ENCODE data around the gene CBFB.

DNA sequence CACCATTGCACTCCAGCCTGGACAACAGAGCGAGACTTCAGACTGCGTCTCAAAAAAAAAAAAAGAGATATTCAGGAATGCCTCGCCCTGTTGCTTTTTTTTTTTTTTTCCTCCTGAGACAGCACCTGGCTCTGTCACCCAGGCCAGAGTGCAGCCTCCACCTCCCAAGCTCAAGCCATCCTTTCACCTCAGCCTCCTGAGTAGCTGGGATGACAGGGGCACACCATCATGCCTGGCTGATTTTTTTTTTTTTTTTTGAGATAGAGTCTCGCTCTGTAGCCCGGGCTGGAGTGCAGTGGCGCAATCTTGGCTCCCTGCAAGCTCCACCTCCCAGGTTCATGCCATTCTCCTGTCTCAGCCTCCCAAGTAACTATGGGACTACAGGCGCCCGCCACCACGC, 88.8 kb downstream of the CBFB start:
- TF ChIP-seq, protein P1, sequence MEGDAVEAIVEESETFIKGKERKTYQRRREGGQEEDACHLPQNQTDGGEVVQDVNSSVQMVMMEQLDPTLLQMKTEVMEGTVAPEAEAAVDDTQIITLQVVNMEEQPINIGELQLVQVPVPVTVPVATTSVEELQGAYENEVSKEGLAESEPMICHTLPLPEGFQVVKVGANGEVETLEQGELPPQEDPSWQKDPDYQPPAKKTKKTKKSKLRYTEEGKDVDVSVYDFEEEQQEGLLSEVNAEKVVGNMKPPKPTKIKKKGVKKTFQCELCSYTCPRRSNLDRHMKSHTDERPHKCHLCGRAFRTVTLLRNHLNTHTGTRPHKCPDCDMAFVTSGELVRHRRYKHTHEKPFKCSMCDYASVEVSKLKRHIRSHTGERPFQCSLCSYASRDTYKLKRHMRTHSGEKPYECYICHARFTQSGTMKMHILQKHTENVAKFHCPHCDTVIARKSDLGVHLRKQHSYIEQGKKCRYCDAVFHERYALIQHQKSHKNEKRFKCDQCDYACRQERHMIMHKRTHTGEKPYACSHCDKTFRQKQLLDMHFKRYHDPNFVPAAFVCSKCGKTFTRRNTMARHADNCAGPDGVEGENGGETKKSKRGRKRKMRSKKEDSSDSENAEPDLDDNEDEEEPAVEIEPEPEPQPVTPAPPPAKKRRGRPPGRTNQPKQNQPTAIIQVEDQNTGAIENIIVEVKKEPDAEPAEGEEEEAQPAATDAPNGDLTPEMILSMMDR (IDR thresholded peaks at IDR 0.05): no peak
- TF ChIP-seq POLR2A (IDR thresholded peaks at IDR 0.05): no peak
